Testis (tissue), 3 donors: ENCODE measurements around the gene SRGAP1. TPM values are rescaled to one million over a fixed set of nuclear protein-coding genes. Genes with fewer than 3 reads are reported as not detected.
A peak's percentile ranks its signal among the peaks of the same experiment; 100 is the strongest.

Experiments
- DNase-seq: peaks from one replicate; pipeline ENCODE4 v3.0.0-alpha.2; 2019
- H3K27ac ChIP-seq, 2 donors: fragments of 200-600 bp; sonication (generic); one replicate each; pipeline ENCODE4 v1.5.1; 2019
- H3K27me3 ChIP-seq: fragments of 200-600 bp; sonication (generic); one replicate; pipeline ENCODE4 v1.5.1; 2019
- H3K36me3 ChIP-seq: fragments of 200-600 bp; sonication (generic); one replicate; pipeline ENCODE4 v1.5.1; 2017; ENCODE audit warnings: low read depth; ENCODE audit errors: missing control alignments
- H3K4me1 ChIP-seq: fragments of 200-600 bp; sonication (generic); one replicate; pipeline ENCODE4 v1.5.1; 2019
- H3K4me3 ChIP-seq, 2 donors: fragments of 200-600 bp; sonication (generic); one replicate each; pipeline ENCODE4 v1.5.1; 2017 to 2019
- H3K9me3 ChIP-seq: fragments of 200-600 bp; sonication (generic); one replicate; pipeline ENCODE4 v1.5.1; 2017
- CTCF ChIP-seq, 3 experiments: fragments of 450-650 bp in 2 of 3; fragments of 200-600 bp in 1 of 3; sonication (generic) in 1 of 3; IDR thresholded peaks; one replicate each; pipeline ENCODE4 v1.5.1; 2016 to 2019; ENCODE audit warnings: antibody characterized with exemption in 3 of 3, mild to moderate bottlenecking in 2 of 3, moderate library complexity in 1 of 3
- POLR2A ChIP-seq: fragments of 450-650 bp; IDR thresholded peaks from one replicate; pipeline ENCODE4 v1.6.1; 2017; ENCODE audit warnings: antibody characterized with exemption, mild to moderate bottlenecking, moderate library complexity
- WGBS, 2 donors: methylation state at CpG; one replicate each; pipeline ENCODE4 v1.1.5; 2018; 5-methylcytosine and 5-hydroxymethylcytosine counted together
- intact Hi-C: fragments of 100-400 bp; cut with DNase I; formaldehyde crosslinking; loops from one replicate; pipeline ENCODE4 v1.15.1; 2023; ENCODE audit warnings: low total_unique reads
- polyA plus RNA-seq: library from polyadenylated mRNA; stranded (reverse); fragments of 350-450 nt; fragmentation: Illumina TruSeq; extraction: RNeasy Lipid Tissue Mini Kit (QIAGEN cat#74804); gene quantifications from one replicate; pipeline ENCODE4 v1.2.3, GENCODE V29; 2014; ENCODE audit warnings: low read depth, low replicate concordance; ENCODE audit not compliant: insufficient read depth
- total RNA-seq, 2 donors: library from RNA; depleted of rRNA; stranded (reverse); fragments of >200 nt; gene quantifications; one replicate each; pipeline ENCODE4 v1.2.3, GENCODE V29; 2016

The SRGAP1 gene
- total and polyA plus RNA-seq, 3 donors from 2014 or later = 9.4 to 47.2 (median 26.9) TPM

GRCh38 chr12:63846238-63846967 is 1.9 kb downstream of the SRGAP1 start:
- H3K9me3 ChIP-seq = no peaks in the 10 kb centered on the region
- DNase-seq = no peak
- H3K4me1 ChIP-seq = peaks cover 4% of the 10 kb centered on the region
- H3K4me3 ChIP-seq = no peak overlapping the region
- 76 to 80% methylated on average over 6 of the region's 6 CpGs for WGBS, 2 donors
- H3K27ac ChIP-seq = no peak overlapping the region
- H3K27me3 ChIP-seq = no peaks in the 10 kb centered on the region
- TF ChIP-seq CTCF (IDR thresholded peaks at IDR 0.05) = no peak
- no peak for TF ChIP-seq POLR2A
- no peaks in the 10 kb centered on the region for H3K36me3 ChIP-seq
- intact Hi-C loops = loop anchor here (10.0 kb wide), 1 partner anchor 338 kb away; no protein-coding TSS in a partner anchor

GRCh38 chr12:63848450-63848849 is 4.0 kb downstream of the SRGAP1 start:
- Histone ChIP-seq H3K9me3 (no peaks in the 10 kb centered on the region), H3K4me1 (peaks cover 4% of the 10 kb centered on the region), H3K27ac (no peak overlapping the region), H3K4me3 (no peak overlapping the region), H3K36me3 (no peaks in the 10 kb centered on the region), H3K27me3 (no peaks in the 10 kb centered on the region)
- peak; percentile 39 for DNase-seq
- TF ChIP-seq CTCF (IDR thresholded peaks at IDR 0.05) = no peak
- TF ChIP-seq POLR2A = no peak
- WGBS, 2 donors = 68 to 72% methylated on average over 4 of the region's 4 CpGs
- intact Hi-C loops = loop anchor here (10.0 kb wide), 1 partner anchor 336 kb away; no protein-coding TSS in a partner anchor

GRCh38 chr12:63849106-63849620 is 4.7 kb downstream of the SRGAP1 start:
- Histone ChIP-seq H3K9me3 (no peaks in the 10 kb centered on the region), H3K4me1 (peaks cover 4% of the 10 kb centered on the region), H3K36me3 (no peaks in the 10 kb centered on the region), H3K4me3 (no peak overlapping the region), H3K27ac (no peak overlapping the region), H3K27me3 (no peaks in the 10 kb centered on the region)
- no peak for DNase-seq
- WGBS, 2 donors = 91 to 96% methylated on average over 1 of the region's 1 CpG
- TF ChIP-seq CTCF (IDR thresholded peaks at IDR 0.05) = no peak
- intact Hi-C loops = loop anchor here (10.0 kb wide), 1 partner anchor 336 kb away; no protein-coding TSS in a partner anchor

GRCh38 chr12:63849641-63850040 is 5.1 kb downstream of the SRGAP1 start:
- TF ChIP-seq POLR2A = no peak
- TF ChIP-seq CTCF (IDR thresholded peaks at IDR 0.05) = no peak

More at GRCh38 chr12:63849641-63850040, 5.1 kb downstream of the SRGAP1 start:
- intact Hi-C loops = loop anchor here (10.0 kb wide), 1 partner anchor 335 kb away; no protein-coding TSS in a partner anchor
- no peaks in the 10 kb centered on the region for H3K27me3 ChIP-seq
- no peak for DNase-seq
- peaks cover 4% of the 10 kb centered on the region for H3K4me1 ChIP-seq
- H3K27ac ChIP-seq = no peak overlapping the region
- no peaks in the 10 kb centered on the region for H3K9me3 ChIP-seq
- H3K36me3 ChIP-seq = no peaks in the 10 kb centered on the region
- H3K4me3 ChIP-seq = no peak overlapping the region
- 78 to 81% methylated on average over 4 of the region's 4 CpGs for WGBS, 2 donors
